Activated B cell treated with CpG ODN at 0.5 μM for 24 hours (primary cell): ENCODE data around the gene SMIM38. TPM values are rescaled to one million over a fixed set of nuclear protein-coding genes. Genes with fewer than 3 reads are reported as not detected.

Source experiments
- ATAC-seq: fragments of 200-7000 bp; cut with Tn5 transposase; one replicate; pipeline ENCODE4 v1.10.0; 2021; ENCODE audit warnings: low read depth, mild to moderate bottlenecking, moderate library complexity
- CTCF ChIA-PET: fragments of 350-600 bp; sonication (Branson Sonifier 250); formaldehyde crosslinking; loops from one replicate; lab custom pipeline; 2021; ENCODE audit warnings: antibody characterized with exemption; lab: Charles Lee
- POLR2A ChIA-PET: fragments of 350-600 bp; sonication (Branson Sonifier 250); formaldehyde crosslinking; loops from one replicate; lab custom pipeline; 2021; ENCODE audit warnings: antibody characterized with exemption; lab: Charles Lee
- DNase-seq: peaks from one replicate; pipeline ENCODE4 v3.0.0; 2022
- H3K27ac Mint-ChIP-seq: one replicate; pipeline ENCODE4 v1.8.0; 2020; ENCODE audit warnings: mixed read lengths
- H3K27me3 Mint-ChIP-seq: one replicate; pipeline ENCODE4 v1.8.0; 2021; ENCODE audit warnings: mixed read lengths
- H3K36me3 Mint-ChIP-seq: one replicate; pipeline ENCODE4 v1.8.0; 2021; ENCODE audit warnings: low read depth, mixed read lengths
- H3K4me1 Mint-ChIP-seq: one replicate; pipeline ENCODE4 v1.8.0; 2021; ENCODE audit warnings: mixed read lengths
- H3K4me3 Mint-ChIP-seq: one replicate; pipeline ENCODE4 v1.8.0; 2020; ENCODE audit warnings: mild to moderate bottlenecking, mixed read lengths
- H3K9me3 Mint-ChIP-seq: one replicate; pipeline ENCODE4 v1.8.0; 2020; ENCODE audit warnings: mixed read lengths
- CTCF ChIP-seq: fragments of 200-600 bp; IDR thresholded peaks from one replicate; pipeline ENCODE4 v1.8.0; 2022; ENCODE audit warnings: antibody characterized with exemption, mild to moderate bottlenecking
- intact Hi-C: fragments of 100-400 bp; cut with micrococcal nuclease; formaldehyde crosslinking; loops from one replicate; pipeline ENCODE4 v1.15.1; 2024
- total RNA-seq: library from RNA; stranded (reverse); gene quantifications from 2 replicates; pipeline ENCODE4 v1.2.3, GENCODE V29; 2022

The SMIM38 gene
- total RNA-seq, 1 donor from 2014 or later = 2.7 TPM

GRCh38 chr11:69156673-69157155 lies 979 bp downstream of the SMIM38 start:
- no peak for DNase-seq
- intact Hi-C loops = no loop called here

GRCh38 chr11:69157156-69157821 lies 1.6 kb downstream of the SMIM38 start:
- DNase-seq = no peak
- H3K27ac Mint-ChIP-seq = no peak overlapping the region
- H3K9me3 Mint-ChIP-seq = no peaks in the 10 kb centered on the region
- ChIA-PET POLR2A (interaction anchor here (0.5 to 2.8 kb wide), 3 partner anchors 9 to 344 kb away, joined by 3 to 11 read pairs (median 5); no protein-coding TSS in a partner anchor), CTCF (interaction anchor here (0.8 kb wide), 1 partner anchor 513 kb away, joined by 3 read pairs; no protein-coding TSS in a partner anchor)
- intact Hi-C loops = no loop called here
- no peak overlapping the region for H3K4me3 Mint-ChIP-seq
- ATAC-seq = no peak
- TF ChIP-seq CTCF = no peak
- H3K27me3 Mint-ChIP-seq = no peaks in the 10 kb centered on the region
- H3K36me3 Mint-ChIP-seq = no peaks in the 10 kb centered on the region
- H3K4me1 Mint-ChIP-seq = peaks cover 24% of the 10 kb centered on the region

More at GRCh38 chr11:69156673-69157155, 979 bp downstream of the SMIM38 start:
- Mint-ChIP-seq H3K27ac (peak overlapping the region; percentile 77), H3K27me3 (no peaks in the 10 kb centered on the region), H3K36me3 (no peaks in the 10 kb centered on the region), H3K4me3 (peak overlapping the region; percentile 58), H3K4me1 (peaks cover 24% of the 10 kb centered on the region), H3K9me3 (no peaks in the 10 kb centered on the region)
- CTCF ChIA-PET = interaction anchor here (0.8 kb wide), 1 partner anchor 513 kb away, joined by 3 read pairs; no protein-coding TSS in a partner anchor
- POLR2A ChIA-PET = interaction anchor here (2.8 kb wide), 1 partner anchor 10 kb away, joined by 11 read pairs; no protein-coding TSS in a partner anchor
- no peak for TF ChIP-seq CTCF
- no peak for ATAC-seq

- no peak overlapping the region for H3K4me3 Mint-ChIP-seq
- no peak for TF ChIP-seq CTCF
- no peaks in the 10 kb centered on the region for H3K27me3 Mint-ChIP-seq
- intact Hi-C loops = no loop called here
- no peak overlapping the region for H3K27ac Mint-ChIP-seq
- peaks cover 3% of the 10 kb centered on the region for H3K9me3 Mint-ChIP-seq
- ChIA-PET CTCF (no interaction called here), POLR2A (interaction anchor here (0.5 kb wide), 2 partner anchors 315 to 345 kb away, joined by 3 to 5 read pairs; no protein-coding TSS in a partner anchor)
- ATAC-seq (no peak), DNase-seq (no peak)
- peaks cover 24% of the 10 kb centered on the region for H3K4me1 Mint-ChIP-seq
- H3K36me3 Mint-ChIP-seq = no peaks in the 10 kb centered on the region
Observed at GRCh38 chr11:69157822-69158231, 2.1 kb downstream of the SMIM38 start.

GRCh38 chr11:69158301-69159149 lies 2.8 kb downstream of the SMIM38 start:
- no peak for DNase-seq
- Mint-ChIP-seq H3K27ac (no peak overlapping the region), H3K4me3 (no peak overlapping the region), H3K36me3 (no peaks in the 10 kb centered on the region), H3K4me1 (peaks cover 20% of the 10 kb centered on the region), H3K9me3 (peaks cover 4% of the 10 kb centered on the region), H3K27me3 (no peaks in the 10 kb centered on the region)
- CTCF ChIA-PET = no interaction called here
- no peak for ATAC-seq
- POLR2A ChIA-PET = no interaction called here
- intact Hi-C loops = no loop called here
- no peak for TF ChIP-seq CTCF
